ENCODE results near the gene PPP1R9A.

The PPP1R9A gene

GRCh38 chr7:95041031-95041430 is 133.6 kb downstream of the PPP1R9A start:
- DNase-seq = no peak

GRCh38 chr7:95045236-95045923 is 138.0 kb downstream of the PPP1R9A start:
- peak; percentile 21 for DNase-seq

GRCh38 chr7:95046494-95047240 is 139.3 kb downstream of the PPP1R9A start:
- DNase-seq = peak; percentile 22

GRCh38 chr7:95047291-95047690 is 139.9 kb downstream of the PPP1R9A start:
- no peak for DNase-seq

GRCh38 chr7:95052566-95053094 is 145.2 kb downstream of the PPP1R9A start:
- no peak for DNase-seq

GRCh38 chr7:95054386-95054785 is 147.0 kb downstream of the PPP1R9A start:
- DNase-seq = no peak

- DNase-seq = no peak
These were observed 147.9 kb downstream of the PPP1R9A start for GRCh38 chr7:95055295-95055694.

GRCh38 chr7:95056107-95056739 is 148.8 kb downstream of the PPP1R9A start:
- no peak for DNase-seq

- no peak for DNase-seq
These were observed 149.5 kb downstream of the PPP1R9A start for GRCh38 chr7:95056901-95057300.

- no peak for DNase-seq
These were observed 152.5 kb downstream of the PPP1R9A start for GRCh38 chr7:95059842-95060313.

GRCh38 chr7:95062901-95063300 is 155.5 kb downstream of the PPP1R9A start:
- DNase-seq = no peak

GRCh38 chr7:95066737-95067530 is 159.5 kb downstream of the PPP1R9A start:
- no peak for DNase-seq

- DNase-seq = no peak
These were observed 181.3 kb downstream of the PPP1R9A start for GRCh38 chr7:95088536-95089215.

- DNase-seq = no peak
These were observed 182.3 kb downstream of the PPP1R9A start for GRCh38 chr7:95089414-95090315.

- no peak for DNase-seq
These were observed 184.9 kb downstream of the PPP1R9A start for GRCh38 chr7:95092324-95092723.

GRCh38 chr7:95095259-95095965 is 188.0 kb downstream of the PPP1R9A start:
- DNase-seq = no peak

- DNase-seq = no peak
These were observed 188.7 kb downstream of the PPP1R9A start for GRCh38 chr7:95095966-95096540.

- DNase-seq = no peak
These were observed 189.9 kb downstream of the PPP1R9A start for GRCh38 chr7:95097291-95097690.

GRCh38 chr7:95097851-95098250 is 190.5 kb downstream of the PPP1R9A start:
- DNase-seq = no peak

- DNase-seq = no peak
These were observed 191.7 kb downstream of the PPP1R9A start for GRCh38 chr7:95099106-95099505.

Measured in MV-4-11 (cell line).